ENCODE data around the gene PRRG2. TPM values are rescaled to one million over a fixed set of nuclear protein-coding genes. Genes with fewer than 3 reads are reported as not detected.
A peak's percentile ranks its signal among the peaks of the same experiment; 100 is the strongest.

The PRRG2 gene
- total RNA-seq, 1 experiment from 2014 or later, result 3.3 TPM

- Mint-ChIP-seq H3K27me3 (ENCODE audit: low read depth) (no peaks in the 10 kb centered on the region), H3K36me3 (ENCODE audit: insufficient read depth in 1 of 3, low read depth in 3 of 3) (peaks cover 0 to 14% (median 2%) of the 10 kb centered on the region in 3 experiments; a peak in 4 of 7 replicates), H3K27ac (peak overlapping the region in 1 of 3 experiments; percentile 46; a peak in 2 of 7 replicates), H3K9me3 (no peaks in the 10 kb centered on the region), H3K4me1 (peaks cover 3 to 4% of the 10 kb centered on the region in 2 experiments), H3K4me3 (no peak overlapping the region)
- DNase-seq, result no peak
- H2BK12ac ChIP-seq (ENCODE audit: insufficient read length, low read depth, low read length), result no peak overlapping the region
- no peak overlapping the region for H2AK5ac ChIP-seq (ENCODE audit: insufficient read length, low read length)
- H4K91ac ChIP-seq (ENCODE audit: insufficient read length, low read depth, low read length), result no peak overlapping the region
- H3K4me1 ChIP-seq (ENCODE audit: insufficient read depth, low read length), result no peaks in the 10 kb centered on the region
- H3T11ph ChIP-seq (ENCODE audit: low read length), result no peak overlapping the region
- no peak overlapping the region for H2BK120ac ChIP-seq (ENCODE audit: low read depth, low read length, poor library complexity, severe bottlenecking)
- no peak overlapping the region for H2AFZ ChIP-seq (ENCODE audit: low read length)
- no peak overlapping the region for H3K4me2 ChIP-seq (ENCODE audit: insufficient read depth, insufficient read length, low read length)
- no peak overlapping the region; the same call in 1 of the 2 replicates for H3K14ac ChIP-seq (ENCODE audit: insufficient read depth, low read length)
- no peaks in the 10 kb centered on the region for H3K79me1 ChIP-seq (ENCODE audit: insufficient read depth, low read depth, low read length, poor library complexity, severe bottlenecking)
- no peak overlapping the region for H4K8ac ChIP-seq (replicated peaks; ENCODE audit: insufficient read length, low read depth, low read length)
- H2BK5ac ChIP-seq (ENCODE audit: insufficient read length, low read length), result no peak overlapping the region
- H4K20me1 ChIP-seq (ENCODE audit: control insufficient read depth, insufficient read depth, insufficient read length), result no peaks in the 10 kb centered on the region
- peaks cover 3% of the 10 kb centered on the region for H3K23me2 ChIP-seq (ENCODE audit: insufficient read length, low read depth, low read length, poor library complexity, severe bottlenecking)
- no peak overlapping the region for H3K18ac ChIP-seq (ENCODE audit: insufficient read length, low read depth, low read length)
- H4K5ac ChIP-seq (ENCODE audit: insufficient read length, low read depth, low read length), result no peak overlapping the region
- H3K4ac ChIP-seq (ENCODE audit: low read depth, low read length), result no peak overlapping the region
- H3K27me3 ChIP-seq (ENCODE audit: insufficient read depth, low read length), result no peaks in the 10 kb centered on the region
- H3K9me3 ChIP-seq (ENCODE audit: control insufficient read depth, low read depth, low read length), result no peaks in the 10 kb centered on the region
- no peak overlapping the region for H2BK20ac ChIP-seq (ENCODE audit: low read depth, low read length, poor library complexity, severe bottlenecking)
- no peak overlapping the region for H3K9ac ChIP-seq (ENCODE audit: extremely low read depth, insufficient read length, low read length)
- no peak overlapping the region for H3K23ac ChIP-seq (ENCODE audit: insufficient read length, low read depth, low read length)
- TF ChIP-seq, protein P1, sequence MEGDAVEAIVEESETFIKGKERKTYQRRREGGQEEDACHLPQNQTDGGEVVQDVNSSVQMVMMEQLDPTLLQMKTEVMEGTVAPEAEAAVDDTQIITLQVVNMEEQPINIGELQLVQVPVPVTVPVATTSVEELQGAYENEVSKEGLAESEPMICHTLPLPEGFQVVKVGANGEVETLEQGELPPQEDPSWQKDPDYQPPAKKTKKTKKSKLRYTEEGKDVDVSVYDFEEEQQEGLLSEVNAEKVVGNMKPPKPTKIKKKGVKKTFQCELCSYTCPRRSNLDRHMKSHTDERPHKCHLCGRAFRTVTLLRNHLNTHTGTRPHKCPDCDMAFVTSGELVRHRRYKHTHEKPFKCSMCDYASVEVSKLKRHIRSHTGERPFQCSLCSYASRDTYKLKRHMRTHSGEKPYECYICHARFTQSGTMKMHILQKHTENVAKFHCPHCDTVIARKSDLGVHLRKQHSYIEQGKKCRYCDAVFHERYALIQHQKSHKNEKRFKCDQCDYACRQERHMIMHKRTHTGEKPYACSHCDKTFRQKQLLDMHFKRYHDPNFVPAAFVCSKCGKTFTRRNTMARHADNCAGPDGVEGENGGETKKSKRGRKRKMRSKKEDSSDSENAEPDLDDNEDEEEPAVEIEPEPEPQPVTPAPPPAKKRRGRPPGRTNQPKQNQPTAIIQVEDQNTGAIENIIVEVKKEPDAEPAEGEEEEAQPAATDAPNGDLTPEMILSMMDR (conservative IDR thresholded peaks at IDR 0.05), result no peak
- H3K79me2 ChIP-seq (ENCODE audit: insufficient read depth, low read length), result no peaks in the 10 kb centered on the region
- no peak overlapping the region for H2BK15ac ChIP-seq (ENCODE audit: low read depth, low read length)
- no CpG with 5 or more reads among the region's 14 CpGs for WGBS (ENCODE audit: extremely low coverage, insufficient read length, low lambda C conversion rate)
- H3K27ac ChIP-seq (ENCODE audit: insufficient read length, low read depth, low read length), result no peak overlapping the region
- no peak overlapping the region for H3K56ac ChIP-seq (ENCODE audit: insufficient read length, low read depth, low read length)
Observed at GRCh38 chr19:49543032-49543431, 38.1 kb upstream of the PRRG2 start.

All from H9 (cell line).